Natural killer cell (primary cell): ENCODE measurements around the gene FAM187B. TPM values are rescaled to one million over a fixed set of nuclear protein-coding genes. Genes with fewer than 3 reads are reported as not detected.

Experiments
- ATAC-seq, 3 donors: fragments of 150-1000 bp in 2 of 3; fragments of 200-7000 bp in 1 of 3; cut with Tn5 transposase; 1 replicate in 1 of 3; 2 replicates in 2 of 3; pipeline ENCODE4 v1.10.0; 2021; ENCODE audit warnings: mild to moderate bottlenecking in 2 of 3, moderate library complexity in 2 of 3
- DNase-seq, 2 donors: peaks; one replicate each; pipeline versions ENCODE4 v3.0.0 to v3.0.0-alpha.2; 2013 to 2021; ENCODE audit warnings: mixed read lengths in 1 of 2
- H3K27ac ChIP-seq: one replicate; pipeline ENCODE4 v1.5.1; 2013; ENCODE audit warnings: mild to moderate bottlenecking, low read length
- H3K27me3 ChIP-seq: one replicate; pipeline ENCODE4 v1.6.1; 2013; ENCODE audit warnings: low read length; ENCODE audit not compliant: control insufficient read depth, insufficient read depth
- H3K36me3 ChIP-seq: one replicate; pipeline ENCODE4 v1.6.1; 2013; ENCODE audit warnings: low read length; ENCODE audit not compliant: control insufficient read depth, insufficient read depth
- H3K4me1 ChIP-seq: one replicate; pipeline ENCODE4 v1.6.1; 2013; ENCODE audit warnings: low read length; ENCODE audit not compliant: control insufficient read depth, insufficient read depth
- H3K4me3 ChIP-seq: one replicate; pipeline ENCODE4 v1.5.1; 2013; ENCODE audit warnings: low read length
- H3K9me3 ChIP-seq: one replicate; pipeline ENCODE4 v1.6.1; 2013; ENCODE audit warnings: low read length; ENCODE audit not compliant: control insufficient read depth, insufficient read depth
- H3K27ac Mint-ChIP-seq, 2 donors: one replicate each; pipeline ENCODE4 v1.8.0; 2022; ENCODE audit warnings: mild to moderate bottlenecking in 2 of 2, mixed read lengths in 2 of 2, moderate library complexity in 1 of 2
- H3K27me3 Mint-ChIP-seq, 2 donors: one replicate each; pipeline ENCODE4 v1.8.0; 2022; ENCODE audit warnings: low read depth in 2 of 2, mixed read lengths in 2 of 2
- H3K36me3 Mint-ChIP-seq: one replicate; pipeline ENCODE4 v1.8.0; 2022; ENCODE audit warnings: mixed read lengths
- H3K4me1 Mint-ChIP-seq, 2 donors: one replicate each; pipeline ENCODE4 v1.8.0; 2022; ENCODE audit warnings: mixed read lengths in 2 of 2
- H3K4me3 Mint-ChIP-seq: one replicate; pipeline ENCODE4 v1.8.0; 2022; ENCODE audit warnings: mild to moderate bottlenecking, moderate library complexity, mixed read lengths
- H3K9me3 Mint-ChIP-seq, 2 donors: one replicate each; pipeline ENCODE4 v1.8.0; 2022; ENCODE audit warnings: mixed read lengths in 2 of 2
- WGBS: methylation state at CpG from one replicate; pipeline ENCODE4 v1.1.7; 2013; ENCODE audit warnings: missing lambda C conversion rate; ENCODE audit not compliant: insufficient coverage; 5-methylcytosine and 5-hydroxymethylcytosine counted together
- intact Hi-C: fragments of 100-400 bp; cut with micrococcal nuclease; formaldehyde crosslinking; loops from one replicate; pipeline ENCODE4 v1.14.2; 2022
- total RNA-seq, 4 donors: library from RNA; stranded (reverse); fragments of 120-200 nt in 1 of 4; gene quantifications; one replicate each; pipeline versions ENCODE4 v1.2.3 to v1.2.4, GENCODE V29; 2013 to 2022
- TF ChIP-seq, protein P1 (sequence below): fragments of 200-600 bp; IDR thresholded peaks from one replicate; pipeline ENCODE4 v1.8.0; 2022; ENCODE audit warnings: antibody characterized with exemption

The FAM187B gene
- total RNA-seq, 3 donors from 2014 or later (not counting 1 experiment from before 2014, with no cell fraction given): not detected

DNA sequence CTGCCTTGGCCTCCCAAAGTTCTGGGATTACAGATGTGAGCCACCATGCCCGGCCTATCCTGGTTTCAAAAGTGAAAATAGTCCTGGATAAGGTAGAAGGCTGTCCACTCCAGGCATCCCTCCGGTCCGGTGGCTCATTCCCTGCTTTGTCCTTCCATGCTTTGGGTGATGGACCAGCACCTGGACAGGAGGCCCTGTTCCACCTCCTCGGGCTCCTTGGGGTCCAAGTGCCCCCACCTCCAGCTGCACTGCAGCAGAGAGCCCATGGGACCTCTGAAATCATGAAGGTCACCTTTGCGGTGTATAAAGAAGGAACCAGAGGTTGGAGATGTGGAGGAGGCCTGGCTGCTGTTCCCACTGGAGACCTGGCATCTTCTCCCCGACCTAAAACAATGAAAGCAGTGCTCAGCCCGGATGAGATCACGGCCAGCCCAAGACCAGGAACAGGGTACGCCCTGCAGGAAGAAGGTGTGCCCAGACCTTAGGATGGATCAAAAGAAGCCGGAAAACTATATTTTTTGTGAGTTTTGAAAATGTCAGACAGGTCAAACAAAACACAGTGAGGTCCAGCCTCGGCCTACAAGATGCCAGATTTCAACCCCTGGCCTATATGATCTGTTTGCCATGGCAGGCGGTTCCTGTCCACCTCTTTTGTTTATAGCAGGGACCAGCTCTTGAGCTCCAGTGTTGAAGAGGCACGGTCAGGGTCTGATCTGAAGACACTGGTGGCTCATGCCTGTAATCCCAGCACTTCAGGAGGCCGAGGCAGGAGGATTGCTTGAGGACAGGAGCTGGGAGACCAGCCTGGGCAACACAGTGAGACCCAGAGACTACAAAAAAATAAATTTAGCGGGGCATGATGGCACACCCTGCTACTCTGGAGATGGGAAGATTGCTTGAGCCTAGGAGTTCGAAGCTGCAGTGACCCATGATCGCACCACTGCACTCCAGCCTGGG, 26.1 kb upstream of the FAM187B start:
- Histone ChIP-seq H3K4me1 (peaks cover 7% of the 10 kb centered on the region), H3K27me3 (no peaks in the 10 kb centered on the region), H3K27ac (no peak overlapping the region), H3K36me3 (peaks cover 1% of the 10 kb centered on the region), H3K9me3 (no peaks in the 10 kb centered on the region), H3K4me3 (no peak overlapping the region)
- Mint-ChIP-seq H3K36me3 (no peaks in the 10 kb centered on the region), H3K4me3 (no peak overlapping the region), H3K4me1 (peaks cover 0 to 2% of the 10 kb centered on the region in 2 donors), H3K27me3 (peaks cover 6 to 8% of the 10 kb centered on the region in 2 donors), H3K9me3 (no peaks in the 10 kb centered on the region), H3K27ac (no peak overlapping the region)
- intact Hi-C loops: no loop called here
- TF ChIP-seq, protein P1, sequence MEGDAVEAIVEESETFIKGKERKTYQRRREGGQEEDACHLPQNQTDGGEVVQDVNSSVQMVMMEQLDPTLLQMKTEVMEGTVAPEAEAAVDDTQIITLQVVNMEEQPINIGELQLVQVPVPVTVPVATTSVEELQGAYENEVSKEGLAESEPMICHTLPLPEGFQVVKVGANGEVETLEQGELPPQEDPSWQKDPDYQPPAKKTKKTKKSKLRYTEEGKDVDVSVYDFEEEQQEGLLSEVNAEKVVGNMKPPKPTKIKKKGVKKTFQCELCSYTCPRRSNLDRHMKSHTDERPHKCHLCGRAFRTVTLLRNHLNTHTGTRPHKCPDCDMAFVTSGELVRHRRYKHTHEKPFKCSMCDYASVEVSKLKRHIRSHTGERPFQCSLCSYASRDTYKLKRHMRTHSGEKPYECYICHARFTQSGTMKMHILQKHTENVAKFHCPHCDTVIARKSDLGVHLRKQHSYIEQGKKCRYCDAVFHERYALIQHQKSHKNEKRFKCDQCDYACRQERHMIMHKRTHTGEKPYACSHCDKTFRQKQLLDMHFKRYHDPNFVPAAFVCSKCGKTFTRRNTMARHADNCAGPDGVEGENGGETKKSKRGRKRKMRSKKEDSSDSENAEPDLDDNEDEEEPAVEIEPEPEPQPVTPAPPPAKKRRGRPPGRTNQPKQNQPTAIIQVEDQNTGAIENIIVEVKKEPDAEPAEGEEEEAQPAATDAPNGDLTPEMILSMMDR: no peak
- no peak for ATAC-seq
- 94% methylated on average over 17 of the region's 17 CpGs for WGBS
- peak in 1 of 2 donors; percentile 11 for DNase-seq

DNA sequence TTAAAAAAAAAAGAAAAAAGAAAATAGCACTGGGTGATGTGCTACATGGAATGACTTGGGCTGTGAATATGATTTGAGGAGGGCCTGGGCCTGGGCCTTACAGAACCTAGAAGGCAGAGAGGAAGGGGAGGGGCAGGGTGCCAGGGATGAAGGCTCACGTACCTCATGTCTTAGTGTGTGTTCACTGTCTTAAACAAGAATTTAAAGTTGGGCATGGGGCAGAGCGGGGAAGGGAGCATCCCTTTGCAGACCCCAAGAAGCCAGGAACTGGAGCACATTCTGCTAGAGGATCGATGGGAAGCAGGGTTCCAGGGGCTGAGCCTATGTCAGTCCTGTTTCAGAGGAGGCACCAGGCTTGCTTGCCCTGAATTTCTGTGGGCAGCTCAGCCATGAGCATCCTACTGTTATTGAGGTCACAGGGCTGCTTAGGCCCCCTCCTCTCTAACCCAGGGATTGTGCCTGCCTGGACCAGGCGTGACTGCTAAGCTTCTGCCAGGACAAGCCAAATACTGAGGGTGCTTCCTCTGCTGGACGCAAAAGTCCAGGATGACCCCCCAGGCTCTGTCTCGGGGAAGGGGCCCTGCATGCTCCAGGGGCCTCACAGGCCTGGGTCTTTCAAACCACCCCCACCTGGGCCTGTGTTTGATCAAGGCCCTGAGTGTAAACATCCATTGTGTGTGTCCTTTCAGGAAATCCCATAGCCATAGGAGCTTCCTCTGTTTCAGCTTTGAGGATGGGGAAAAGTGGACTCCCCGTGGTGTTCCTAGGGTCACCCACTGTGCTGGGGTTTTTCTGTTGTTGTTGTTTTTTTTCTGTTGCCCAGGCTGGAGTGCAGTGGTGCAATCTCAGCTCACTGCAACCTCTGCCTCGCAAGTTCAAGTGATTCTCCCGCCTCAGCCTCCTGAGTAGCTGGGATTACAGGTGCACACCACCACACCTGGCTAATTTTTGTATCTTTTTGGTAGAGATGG, 25.1 kb upstream of the FAM187B start:
- WGBS: 96% methylated on average over 9 of the region's 9 CpGs
- DNase-seq (peak in 1 of 2 donors; percentile 6), ATAC-seq (no peak)
- intact Hi-C loops: no loop called here
- Histone ChIP-seq H3K36me3 (peaks cover 1% of the 10 kb centered on the region), H3K4me3 (no peak overlapping the region), H3K9me3 (no peaks in the 10 kb centered on the region), H3K4me1 (peaks cover 17% of the 10 kb centered on the region), H3K27me3 (peaks cover 2% of the 10 kb centered on the region), H3K27ac (no peak overlapping the region)
- no peaks in the 10 kb centered on the region for H3K9me3 Mint-ChIP-seq
- no peak overlapping the region for H3K4me3 Mint-ChIP-seq
- TF ChIP-seq, protein P1: no peak
- H3K36me3 Mint-ChIP-seq: no peaks in the 10 kb centered on the region
- H3K27ac Mint-ChIP-seq: no peak overlapping the region
- H3K4me1 Mint-ChIP-seq: peaks cover 4 to 13% of the 10 kb centered on the region in 2 donors
- H3K27me3 Mint-ChIP-seq: peaks cover 12 to 16% of the 10 kb centered on the region in 2 donors

DNA sequence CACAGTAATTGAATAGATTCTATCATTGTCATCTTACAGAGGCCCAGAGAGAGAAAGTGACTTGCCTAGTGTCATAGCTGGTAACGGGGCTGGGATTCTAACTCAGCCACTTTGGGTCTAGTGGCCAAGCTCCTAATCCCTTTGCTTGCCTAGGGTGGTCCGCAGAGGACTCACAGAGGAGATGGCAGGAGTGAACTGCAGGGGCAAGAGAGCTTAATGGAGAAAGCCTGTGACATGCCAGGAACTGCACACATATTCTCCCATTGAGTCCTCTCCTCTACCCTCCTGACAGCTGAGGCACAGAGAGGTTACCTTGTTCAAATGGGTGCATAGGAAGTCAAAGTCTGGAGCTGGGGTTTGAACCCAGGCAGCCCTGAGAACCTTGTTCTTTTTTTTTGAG, 22.9 kb upstream of the FAM187B start:
- WGBS: 81% methylated on average over 2 of the region's 2 CpGs
- no peak for ATAC-seq
- Mint-ChIP-seq H3K27ac (no peak overlapping the region), H3K4me3 (no peak overlapping the region), H3K36me3 (no peaks in the 10 kb centered on the region), H3K9me3 (no peaks in the 10 kb centered on the region), H3K4me1 (peaks cover 14 to 24% of the 10 kb centered on the region in 2 donors), H3K27me3 (peaks cover 24 to 25% of the 10 kb centered on the region in 2 donors)
- Histone ChIP-seq H3K36me3 (peaks cover 1% of the 10 kb centered on the region), H3K4me3 (no peak overlapping the region), H3K4me1 (peaks cover 30% of the 10 kb centered on the region), H3K27ac (no peak overlapping the region), H3K27me3 (peaks cover 7% of the 10 kb centered on the region), H3K9me3 (no peaks in the 10 kb centered on the region)
- DNase-seq: peak in 1 of 2 donors; percentile 10
- intact Hi-C loops: no loop called here
- TF ChIP-seq, protein P1: no peak
